Prostate gland (tissue), 2 donors: ENCODE data around the gene CD200. TPM values are rescaled to one million over a fixed set of nuclear protein-coding genes. Genes with fewer than 3 reads are reported as not detected.
"Not testable (repeated sequence)": the region's sequence is repeated elsewhere in the genome, so short reads cannot be mapped to it uniquely, and the experiment has no call there.

Source experiments
- DNase-seq: peaks from one replicate; pipeline ENCODE4 v3.0.0-alpha.2; 2019; ENCODE audit warnings: low spot score
- H3K27ac ChIP-seq, 2 donors: fragments of 200-600 bp; sonication (generic); 2 replicates each; pipeline ENCODE4 v1.5.1; 2017 to 2019
- H3K27me3 ChIP-seq: fragments of 200-600 bp; sonication (generic); replicated peaks from 2 replicates; pipeline ENCODE4 v1.5.1; 2019; ENCODE audit not compliant: insufficient read depth
- H3K36me3 ChIP-seq, 2 donors: fragments of 200-600 bp; sonication (generic); 1 replicate in 1 of 2; 2 replicates in 1 of 2; pipeline versions ENCODE4 v1.5.1 to v1.8.1; 2017 to 2019
- H3K4me1 ChIP-seq: fragments of 200-600 bp; sonication (generic); replicated peaks from 2 replicates; pipeline ENCODE4 v1.5.1; 2019
- H3K4me3 ChIP-seq, 2 donors: fragments of 200-600 bp; sonication (generic); 2 replicates each; pipeline ENCODE4 v1.5.1; 2017 to 2019
- H3K9me3 ChIP-seq: fragments of 200-600 bp; sonication (generic); 2 replicates; pipeline ENCODE4 v1.5.1; 2017
- CTCF ChIP-seq, 4 experiments: fragments of 200-600 bp in 2 of 4; fragments of 450-650 bp in 2 of 4; sonication (generic) in 2 of 4; IDR thresholded peaks; 1 replicate in 3 of 4; 2 replicates in 1 of 4; pipeline ENCODE4 v1.5.1; 2016 to 2019; ENCODE audit warnings: antibody characterized with exemption in 4 of 4, mild to moderate bottlenecking in 2 of 4, moderate library complexity in 2 of 4
- POLR2A ChIP-seq: fragments of 450-650 bp; IDR thresholded peaks from one replicate; pipeline ENCODE4 v1.6.1; 2016; ENCODE audit warnings: antibody characterized with exemption, mild to moderate bottlenecking
- POLR2AphosphoS5 ChIP-seq: sonication (generic); formaldehyde crosslinking; IDR thresholded peaks from one replicate; pipeline ENCODE4 v1.6.1; 2017; ENCODE audit warnings: antibody characterized with exemption
- WGBS: methylation state at CpG from one replicate; pipeline ENCODE4 v1.1.5; 2018; 5-methylcytosine and 5-hydroxymethylcytosine counted together
- intact Hi-C: fragments of 100-400 bp; cut with DNase I; formaldehyde crosslinking; loops from one replicate; pipeline ENCODE4 v1.14.2; 2022
- total RNA-seq, 2 donors: library from RNA; depleted of rRNA; stranded (reverse); fragments of >200 nt; gene quantifications; one replicate each; pipeline ENCODE4 v1.1.0, GENCODE V29; 2016

Gene CD200
- total RNA-seq, 2 donors from 2014 or later: 5.2 to 6.3 TPM

GRCh38 chr3:112394003-112394640 lies 61.2 kb downstream of the CD200 start:
- no peak for TF ChIP-seq POLR2A
- TF ChIP-seq CTCF (IDR thresholded peaks at IDR 0.05): no peak
- no peak for TF ChIP-seq POLR2AphosphoS5
- H3K36me3 ChIP-seq: no peaks in the 10 kb centered on the region
- no peak overlapping the region for H3K27ac ChIP-seq
- 60% methylated on average over 4 of the region's 4 CpGs for WGBS
- intact Hi-C loops: loop anchor here (5.0 kb wide), 1 partner anchor 57 kb away; no protein-coding TSS in a partner anchor
- no peaks in the 10 kb centered on the region for H3K27me3 ChIP-seq
- no peak overlapping the region for H3K4me3 ChIP-seq
- DNase-seq: no peak
- no peaks in the 10 kb centered on the region for H3K9me3 ChIP-seq
- H3K4me1 ChIP-seq: no peaks in the 10 kb centered on the region

GRCh38 chr3:112395181-112395895 lies 62.4 kb downstream of the CD200 start:
- intact Hi-C loops: no loop called here
- Histone ChIP-seq H3K27me3 (no peaks in the 10 kb centered on the region), H3K36me3 (no peaks in the 10 kb centered on the region), H3K9me3 (no peaks in the 10 kb centered on the region), H3K27ac (no peak overlapping the region), H3K4me1 (no peaks in the 10 kb centered on the region), H3K4me3 (no peak overlapping the region)
- TF ChIP-seq POLR2A (no peak), POLR2AphosphoS5 (no peak), CTCF (IDR thresholded peaks at IDR 0.05) (no peak)
- 46% methylated on average over 5 of the region's 5 CpGs for WGBS
- no peak for DNase-seq

GRCh38 chr3:112395896-112396290 lies 62.9 kb downstream of the CD200 start:
- Histone ChIP-seq H3K27ac (no peak overlapping the region), H3K27me3 (no peaks in the 10 kb centered on the region), H3K4me1 (no peaks in the 10 kb centered on the region), H3K36me3 (no peaks in the 10 kb centered on the region), H3K9me3 (no peaks in the 10 kb centered on the region), H3K4me3 (no peak overlapping the region)
- WGBS: 0% methylated on average over 1 of the region's 1 CpG
- DNase-seq: no peak
- TF ChIP-seq POLR2A (no peak), POLR2AphosphoS5 (no peak)
- intact Hi-C loops: no loop called here

- no peak for TF ChIP-seq POLR2AphosphoS5
- no peak for TF ChIP-seq CTCF (IDR thresholded peaks at IDR 0.05)
- no peak for TF ChIP-seq POLR2A
- Histone ChIP-seq H3K4me1 (no peaks in the 10 kb centered on the region), H3K27ac (no peak overlapping the region), H3K9me3 (no peaks in the 10 kb centered on the region), H3K4me3 (no peak overlapping the region), H3K36me3 (no peaks in the 10 kb centered on the region), H3K27me3 (no peaks in the 10 kb centered on the region)
- intact Hi-C loops: no loop called here
- no peak for DNase-seq
Observed at GRCh38 chr3:112397556-112397955, 64.6 kb downstream of the CD200 start.

GRCh38 chr3:112399064-112399463 lies 66.1 kb downstream of the CD200 start:
- Histone ChIP-seq H3K9me3 (no peaks in the 10 kb centered on the region), H3K27ac (no peak overlapping the region), H3K27me3 (no peaks in the 10 kb centered on the region), H3K36me3 (no peaks in the 10 kb centered on the region), H3K4me3 (no peak overlapping the region), H3K4me1 (no peaks in the 10 kb centered on the region)
- TF ChIP-seq CTCF (IDR thresholded peaks at IDR 0.05): no peak
- no peak for TF ChIP-seq POLR2A
- no peak for TF ChIP-seq POLR2AphosphoS5
- WGBS: 98% methylated on average over 2 of the region's 2 CpGs
- DNase-seq: no peak
- intact Hi-C loops: no loop called here

- H3K27ac ChIP-seq, H3K9me3 ChIP-seq, intact Hi-C loops, H3K27me3 ChIP-seq, H3K4me3 ChIP-seq, DNase-seq, H3K4me1 ChIP-seq, H3K36me3 ChIP-seq: not testable (repeated sequence)
- 92% methylated on average over 6 of the region's 6 CpGs for WGBS
Observed at GRCh38 chr3:112399554-112399953, 66.6 kb downstream of the CD200 start.

GRCh38 chr3:112400317-112400716 lies 67.4 kb downstream of the CD200 start:
- intact Hi-C loops, H3K36me3 ChIP-seq, DNase-seq, H3K4me1 ChIP-seq, H3K9me3 ChIP-seq, H3K4me3 ChIP-seq, H3K27me3 ChIP-seq, H3K27ac ChIP-seq: not testable (repeated sequence)
- 94% methylated on average over 5 of the region's 5 CpGs for WGBS
